B cell (primary cell): ENCODE data around the gene CELF2. TPM values are rescaled to one million over a fixed set of nuclear protein-coding genes. Genes with fewer than 3 reads are reported as not detected.

ENCODE experiments used
- ATAC-seq: fragments of 200-7000 bp; cut with Tn5 transposase; one replicate; pipeline ENCODE4 v1.10.0; 2021; ENCODE audit warnings: low read depth, mild to moderate bottlenecking, moderate number of reproducible peaks, moderate library complexity
- CTCF ChIA-PET: fragments of 350-600 bp; sonication (Branson Sonifier 250); formaldehyde crosslinking; loops from one replicate; lab custom pipeline; 2021; ENCODE audit warnings: antibody characterized with exemption, inconsistent platforms; lab: Charles Lee
- POLR2A ChIA-PET: fragments of 350-600 bp; sonication (Branson Sonifier 250); formaldehyde crosslinking; loops from one replicate; lab custom pipeline; 2021; ENCODE audit warnings: antibody characterized with exemption; lab: Charles Lee
- DNase-seq: peaks from one replicate; pipeline ENCODE4 v3.0.0; 2013
- H2AFZ ChIP-seq: 2 replicates; pipeline ENCODE4 v1.6.1; 2012; ENCODE audit warnings: mild to moderate bottlenecking, low read depth, low read length; ENCODE audit not compliant: insufficient read depth, poor library complexity, severe bottlenecking
- H3K27ac ChIP-seq, 2 donors: 1 replicate in 1 of 2; 2 replicates in 1 of 2; pipeline ENCODE4 v1.5.1; 2012 to 2013; ENCODE audit warnings: low read length in 2 of 2, mild to moderate bottlenecking in 2 of 2, moderate library complexity in 1 of 2
- H3K27me3 ChIP-seq, 4 experiments: fragments of 200-600 bp in 1 of 4; sonication (generic) in 1 of 4; replicated peaks in 1 of 4; 1 replicate in 2 of 4; 2 replicates in 2 of 4; pipeline versions ENCODE4 v1.6.1 to v1.7.0; 2013 to 2016; ENCODE audit warnings: low read length in 3 of 4, mild to moderate bottlenecking in 2 of 4, mixed read lengths in 1 of 4, moderate library complexity in 1 of 4; ENCODE audit not compliant: insufficient read depth in 4 of 4, control insufficient read depth in 3 of 4; ENCODE audit errors: control extremely low read depth in 1 of 4
- H3K36me3 ChIP-seq, 2 experiments: replicated peaks in 1 of 2; 1 replicate in 1 of 2; 2 replicates in 1 of 2; pipeline versions ENCODE4 v1.6.1 to v1.7.1; 2013; ENCODE audit warnings: low read length in 1 of 2; ENCODE audit not compliant: insufficient read depth in 2 of 2, control insufficient read depth in 1 of 2; ENCODE audit errors: control extremely low read depth in 1 of 2, extremely low read depth in 1 of 2
- H3K4me1 ChIP-seq, 2 donors: fragments of 200-600 bp in 1 of 2; sonication (generic) in 1 of 2; 1 replicate in 1 of 2; 2 replicates in 1 of 2; pipeline versions ENCODE4 v1.5.1 to v1.6.1; 2013 to 2017; ENCODE audit warnings: low read length in 2 of 2; ENCODE audit not compliant: control insufficient read depth in 2 of 2, insufficient read depth in 2 of 2
- H3K4me2 ChIP-seq: replicated peaks from 2 replicates; pipeline ENCODE3; 2012; ENCODE audit warnings: mild to moderate bottlenecking, low read depth, low read length; ENCODE audit not compliant: poor library complexity, severe bottlenecking
- H3K4me3 ChIP-seq, 5 experiments: fragments of 200-600 bp in 1 of 5; sonication (generic) in 1 of 5; 1 replicate in 3 of 5; 2 replicates in 2 of 5; pipeline versions ENCODE4 v1.5.1 to v1.7.0; 2011 to 2016; ENCODE audit warnings: low read length in 4 of 5, mild to moderate bottlenecking in 4 of 5, low read depth in 2 of 5, control low read depth in 1 of 5, moderate library complexity in 1 of 5; ENCODE audit not compliant: insufficient read depth in 1 of 5; ENCODE audit errors: control extremely low read depth in 1 of 5, extremely low read depth in 1 of 5
- H3K79me2 ChIP-seq: fragments of 200-600 bp; sonication (generic); one replicate; pipeline ENCODE4 v1.6.0; 2016; ENCODE audit warnings: low read length; ENCODE audit not compliant: control insufficient read depth, insufficient read depth
- H3K9ac ChIP-seq: fragments of 200-600 bp; sonication (generic); 2 replicates; pipeline ENCODE4 v1.6.1; 2017; ENCODE audit warnings: mild to moderate bottlenecking, low read length, moderate library complexity
- H3K9me3 ChIP-seq, 3 donors: one replicate each; pipeline versions ENCODE4 v1.6.1 to v1.7.1; 2013; ENCODE audit warnings: low read length in 2 of 3; ENCODE audit not compliant: control insufficient read depth in 2 of 3, insufficient read depth in 1 of 3; ENCODE audit errors: control extremely low read depth in 1 of 3
- H4K20me1 ChIP-seq: 2 replicates; pipeline ENCODE4 v1.6.0; 2012; ENCODE audit warnings: mild to moderate bottlenecking, low read length; ENCODE audit not compliant: insufficient read depth, control insufficient read depth, poor library complexity, severe bottlenecking
- H3K27ac Mint-ChIP-seq: one replicate; pipeline ENCODE4 v1.8.0; 2021; ENCODE audit warnings: mixed read lengths
- H3K27me3 Mint-ChIP-seq: one replicate; pipeline ENCODE4 v1.8.0; 2021; ENCODE audit warnings: mixed read lengths
- H3K4me1 Mint-ChIP-seq: one replicate; pipeline ENCODE4 v1.8.0; 2021; ENCODE audit warnings: mixed read lengths
- H3K4me3 Mint-ChIP-seq: one replicate; pipeline ENCODE4 v1.8.0; 2021; ENCODE audit warnings: mixed read lengths
- H3K9me3 Mint-ChIP-seq: one replicate; pipeline ENCODE4 v1.8.0; 2022; ENCODE audit warnings: mixed read lengths; ENCODE audit not compliant: insufficient read depth
- WGBS: methylation state at CpG from one replicate; pipeline ENCODE4 v1.1.5; 2013; ENCODE audit warnings: missing lambda C conversion rate; ENCODE audit not compliant: insufficient coverage; 5-methylcytosine and 5-hydroxymethylcytosine counted together
- intact Hi-C: fragments of 100-400 bp; cut with micrococcal nuclease; formaldehyde crosslinking; loops from one replicate; pipeline ENCODE4 v1.10.0; 2022
- polyA plus RNA-seq: library from polyadenylated mRNA; depleted of rRNA; stranded (reverse); fragments of >200 nt; gene quantifications from 2 replicates; pipeline ENCODE4 v1.2.3, GENCODE V29; 2012
- total RNA-seq, 2 donors: library from RNA; stranded (reverse); fragments of 120-200 nt in 1 of 2; gene quantifications; 1 replicate in 1 of 2; 2 replicates in 1 of 2; pipeline versions ENCODE4 v1.2.3 to v1.2.4, GENCODE V29; 2013 to 2022
- TF ChIP-seq, protein P1 (sequence below): fragments of 200-600 bp; IDR thresholded peaks from one replicate; pipeline ENCODE4 v1.8.0; 2022; ENCODE audit warnings: antibody characterized with exemption, mild to moderate bottlenecking

CELF2 gene
- total and polyA plus RNA-seq, 2 donors (not counting 1 experiment from before 2014, with no cell fraction given) = 59.5 to 112 TPM

DNA sequence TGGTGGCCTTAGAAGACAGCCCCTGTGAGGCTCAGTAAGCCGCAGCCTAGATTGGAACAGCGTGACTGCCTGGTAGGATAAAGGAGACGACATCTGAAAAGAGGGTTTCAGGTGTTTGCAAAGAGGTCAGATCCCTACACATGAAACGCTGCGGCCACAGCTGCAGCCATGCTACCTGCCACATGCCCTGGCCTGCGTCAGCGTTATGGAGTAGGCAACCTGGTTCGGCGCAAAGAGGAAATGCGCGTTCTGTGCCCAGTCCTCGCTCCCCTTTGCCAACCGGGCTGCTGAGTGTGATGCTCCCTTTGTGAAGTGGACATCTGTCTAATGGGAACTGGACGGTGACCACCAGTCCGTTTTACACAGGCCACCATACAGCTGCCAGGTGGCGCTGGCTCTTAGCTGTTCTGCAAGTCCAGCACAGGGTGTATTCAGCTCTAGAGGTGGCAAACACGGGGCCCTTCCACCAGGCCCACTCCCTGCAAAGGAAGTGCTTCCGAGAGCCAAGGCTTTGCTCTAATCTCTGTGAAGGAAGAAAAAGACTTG is 160.3 kb downstream of the CELF2 start:
- Histone ChIP-seq H2AFZ (no peak overlapping the region), H3K9ac (peak overlapping the region; percentile 34), H3K36me3 (peaks cover 0 to 77% of the 10 kb centered on the region in 2 experiments), H3K79me2 (peaks cover 100% of the 10 kb centered on the region), H3K4me3 (peak overlapping the region in 4 of 5 experiments; percentile 12 to 43 (median 18)), H3K27ac (peak overlapping the region; percentile 63 to 87), H3K4me2 (peak overlapping the region; percentile 74), H3K4me1 (peaks cover 96 to 99% of the 10 kb centered on the region in 2 donors), H4K20me1 (peaks cover 87% of the 10 kb centered on the region), H3K27me3 (no peaks in the 10 kb centered on the region), H3K9me3 (no peaks in the 10 kb centered on the region)
- no peak for ATAC-seq
- peak overlapping the region; percentile 81 for H3K4me3 Mint-ChIP-seq
- intact Hi-C loops = loop anchor here (1.0 kb wide), 1 partner anchor 64 kb away; no protein-coding TSS in a partner anchor
- TF ChIP-seq, protein P1, sequence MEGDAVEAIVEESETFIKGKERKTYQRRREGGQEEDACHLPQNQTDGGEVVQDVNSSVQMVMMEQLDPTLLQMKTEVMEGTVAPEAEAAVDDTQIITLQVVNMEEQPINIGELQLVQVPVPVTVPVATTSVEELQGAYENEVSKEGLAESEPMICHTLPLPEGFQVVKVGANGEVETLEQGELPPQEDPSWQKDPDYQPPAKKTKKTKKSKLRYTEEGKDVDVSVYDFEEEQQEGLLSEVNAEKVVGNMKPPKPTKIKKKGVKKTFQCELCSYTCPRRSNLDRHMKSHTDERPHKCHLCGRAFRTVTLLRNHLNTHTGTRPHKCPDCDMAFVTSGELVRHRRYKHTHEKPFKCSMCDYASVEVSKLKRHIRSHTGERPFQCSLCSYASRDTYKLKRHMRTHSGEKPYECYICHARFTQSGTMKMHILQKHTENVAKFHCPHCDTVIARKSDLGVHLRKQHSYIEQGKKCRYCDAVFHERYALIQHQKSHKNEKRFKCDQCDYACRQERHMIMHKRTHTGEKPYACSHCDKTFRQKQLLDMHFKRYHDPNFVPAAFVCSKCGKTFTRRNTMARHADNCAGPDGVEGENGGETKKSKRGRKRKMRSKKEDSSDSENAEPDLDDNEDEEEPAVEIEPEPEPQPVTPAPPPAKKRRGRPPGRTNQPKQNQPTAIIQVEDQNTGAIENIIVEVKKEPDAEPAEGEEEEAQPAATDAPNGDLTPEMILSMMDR = no peak
- H3K27ac Mint-ChIP-seq = peak overlapping the region; percentile 94
- no peaks in the 10 kb centered on the region for H3K9me3 Mint-ChIP-seq
- CTCF ChIA-PET = interaction anchor here (0.6 to 9.9 kb wide), 8 partner anchors 12 to 91 kb away, joined by 3 to 85 read pairs (median 4); no protein-coding TSS in a partner anchor
- peaks cover 99% of the 10 kb centered on the region for H3K4me1 Mint-ChIP-seq
- no peak for DNase-seq
- H3K27me3 Mint-ChIP-seq = no peaks in the 10 kb centered on the region
- 65% methylated on average over 17 of the region's 18 CpGs for WGBS
- POLR2A ChIA-PET = interaction anchor here (0.6 to 4.1 kb wide), 3 partner anchors 13 to 17 kb away, joined by 4 to 37 read pairs (median 5); no protein-coding TSS in a partner anchor
